Measurements from ENCODE around the gene SMIM43.

SMIM43 gene

GRCh38 chr4:121764702-121765367, at the start of gene SMIM43:
SMIM43 (minus strand) TSS chr4:121765164; CDS start chr4:121765105, 59 bp downstream.
- no peak for DNase-seq

DNA sequence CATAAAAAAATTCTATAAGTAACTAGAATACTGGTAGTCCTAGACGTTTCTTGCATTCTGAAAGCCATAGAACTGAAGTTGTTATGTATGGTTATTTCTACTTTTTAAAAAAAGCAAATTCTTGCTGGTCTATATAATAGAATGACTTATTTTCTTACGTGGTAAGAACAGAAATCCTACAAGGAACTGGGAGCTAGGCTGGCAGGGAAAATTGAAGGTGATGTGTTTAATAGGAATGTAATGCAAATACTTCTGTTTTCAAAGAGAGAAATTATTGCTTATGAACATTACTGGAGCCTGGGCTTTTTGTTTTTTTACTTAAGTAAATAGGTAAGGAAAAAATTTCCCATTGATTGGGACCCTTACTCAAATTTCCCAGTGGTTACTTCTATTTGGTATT, 49.8 kb upstream of the SMIM43 start:
- DNase-seq, result no peak

- no peak for DNase-seq
Observed at GRCh38 chr4:121811122-121811521, 46.2 kb upstream of the SMIM43 start.

- no peak for DNase-seq
Observed at GRCh38 chr4:121806411-121806810, 41.4 kb upstream of the SMIM43 start.

DNA sequence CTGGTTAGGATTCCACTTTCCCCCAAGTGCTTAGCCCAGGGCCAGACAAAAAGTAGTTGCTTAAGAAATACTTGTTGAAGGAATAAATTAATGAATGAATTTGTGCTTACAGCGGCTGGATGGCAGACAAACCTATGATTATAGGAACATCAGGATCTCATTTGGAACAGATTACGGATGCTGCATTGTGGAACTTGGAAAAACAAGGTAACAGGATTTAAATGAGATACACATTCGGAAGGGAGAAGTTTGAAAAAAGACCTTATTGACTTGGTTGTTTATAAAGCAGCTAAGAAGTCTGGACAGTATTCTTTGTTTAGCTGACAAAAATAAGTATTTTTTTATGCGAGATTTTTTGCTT, 36.7 kb upstream of the SMIM43 start:
- DNase-seq, result no peak

GRCh38 chr4:121800961-121801714, 36.2 kb upstream of the SMIM43 start, which contains the start of gene EXOSC9:
EXOSC9 (plus strand) TSS chr4:121801323; CDS start chr4:121801425, 102 bp downstream.
- DNase-seq, result peak; percentile 11

- no peak for DNase-seq
Observed at GRCh38 chr4:121800638-121800960, 35.6 kb upstream of the SMIM43 start.

- DNase-seq, result no peak
Observed at GRCh38 chr4:121799867-121800501, 35.0 kb upstream of the SMIM43 start.

- DNase-seq, result no peak
Observed at GRCh38 chr4:121799208-121799823, 34.4 kb upstream of the SMIM43 start.

- DNase-seq, result no peak
Observed at GRCh38 chr4:121796283-121796682, 31.3 kb upstream of the SMIM43 start.

GRCh38 chr4:121794505-121795188, 29.7 kb upstream of the SMIM43 start:
- DNase-seq, result no peak

GRCh38 chr4:121792966-121793365, 28.0 kb upstream of the SMIM43 start:
- no peak for DNase-seq

DNA sequence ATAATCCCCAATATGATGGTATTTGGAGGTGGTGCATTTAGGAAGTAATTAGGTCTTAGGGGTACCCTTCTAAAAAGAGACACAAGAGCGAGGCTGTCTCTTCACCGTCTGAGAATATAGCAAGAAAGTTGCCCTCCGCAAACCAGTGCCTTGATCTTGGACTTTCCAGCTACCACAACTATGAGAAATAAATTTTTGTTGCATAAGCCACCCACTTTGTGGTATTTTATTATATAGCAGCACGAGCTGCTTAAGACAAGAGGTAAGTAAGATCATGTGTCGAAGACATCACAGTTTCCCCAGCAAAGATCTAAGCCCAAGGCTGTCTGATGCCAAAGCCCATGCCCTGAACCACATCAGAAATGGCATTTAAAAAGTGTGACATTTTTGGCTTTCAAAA, 26.5 kb upstream of the SMIM43 start:
- DNase-seq, result no peak

DNA sequence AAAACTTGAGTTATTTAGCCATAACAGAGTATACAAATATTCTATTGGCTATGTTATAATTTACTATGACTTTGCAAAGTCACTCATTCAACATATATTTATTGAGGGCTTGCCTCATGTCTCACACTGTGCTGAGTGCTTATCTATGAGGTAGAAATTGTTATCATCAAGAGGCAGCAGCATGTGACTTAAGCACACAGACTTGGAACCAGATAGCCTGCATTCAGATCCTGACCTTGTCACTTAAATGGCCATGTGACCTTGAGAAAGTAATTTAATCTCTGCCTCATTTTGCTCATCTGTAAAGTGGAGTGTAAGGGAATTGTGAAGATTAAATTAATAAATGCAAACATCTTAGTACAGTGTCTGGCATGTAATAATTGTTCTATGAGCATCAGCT, 26.0 kb upstream of the SMIM43 start:
- DNase-seq, result no peak

GRCh38 chr4:121789960-121790829, 25.2 kb upstream of the SMIM43 start:
- no peak for DNase-seq

- DNase-seq, result no peak
Observed at GRCh38 chr4:121789455-121789854, 24.5 kb upstream of the SMIM43 start.

- DNase-seq, result no peak
Observed at GRCh38 chr4:121788896-121789295, 23.9 kb upstream of the SMIM43 start.

- DNase-seq, result no peak
Observed at GRCh38 chr4:121786221-121786620, 21.3 kb upstream of the SMIM43 start.

- no peak for DNase-seq
Observed at GRCh38 chr4:121785479-121785878, 20.5 kb upstream of the SMIM43 start.

GRCh38 chr4:121784975-121785374, 20.0 kb upstream of the SMIM43 start:
- DNase-seq, result no peak

- DNase-seq, result no peak
Observed at GRCh38 chr4:121784401-121784800, 19.4 kb upstream of the SMIM43 start.

DNA sequence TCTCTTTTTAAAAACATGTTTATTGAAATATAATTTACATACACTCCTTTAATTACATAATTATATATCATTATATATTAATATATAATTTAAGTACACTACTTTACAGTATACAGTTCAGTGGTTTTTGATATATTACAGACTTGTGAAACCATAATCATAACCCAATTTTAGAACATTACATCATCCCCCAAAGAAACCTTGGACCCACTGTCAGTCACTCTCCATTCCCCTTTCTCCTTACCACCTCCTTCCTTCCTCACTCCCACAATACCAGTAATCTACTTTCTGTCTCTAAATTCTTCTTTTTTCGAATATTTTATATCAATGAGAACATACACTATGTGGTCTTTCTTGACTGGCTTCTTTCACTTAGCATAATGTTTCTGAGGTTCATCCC, 18.2 kb upstream of the SMIM43 start:
- DNase-seq, result no peak

All from NCI-H187 treated with DMSO at 0.1 percent for 48 hours (cell line).